Astrocyte (in vitro differentiated cells and primary cell): ENCODE data around the gene OR8D2. TPM values are rescaled to one million over a fixed set of nuclear protein-coding genes. Genes with fewer than 3 reads are reported as not detected.
A peak's percentile ranks its signal among the peaks of the same experiment; 100 is the strongest.

ENCODE experiments used
- DNase-seq: peaks from one replicate; pipeline ENCODE4 v3.0.0-alpha.2; 2010; ENCODE audit warnings: low read depth
- FAIRE-seq: peaks from 2 replicates; lab custom pipeline; 2011; peaks lifted over from hg19 to GRCh38; lab: Jason Lieb, UNC
- H2AFZ ChIP-seq: 2 replicates; pipeline ENCODE4 v1.6.0; 2012; ENCODE audit warnings: low read depth, low read length, inconsistent platforms
- H3K27ac ChIP-seq: 2 replicates; pipeline ENCODE4 v1.5.1; 2011; ENCODE audit warnings: low read depth, low read length, inconsistent platforms
- H3K27me3 ChIP-seq: 2 replicates; pipeline ENCODE4 v1.6.0; 2011; ENCODE audit warnings: low read length, inconsistent platforms; ENCODE audit not compliant: insufficient read depth
- H3K36me3 ChIP-seq: 2 replicates; pipeline ENCODE4 v1.5.1; 2011; ENCODE audit warnings: low read length, inconsistent platforms; ENCODE audit not compliant: insufficient read depth
- H3K4me1 ChIP-seq: 2 replicates; pipeline ENCODE4 v1.5.1; 2011; ENCODE audit warnings: low read length, inconsistent platforms; ENCODE audit not compliant: insufficient read depth
- H3K4me2 ChIP-seq: 2 replicates; pipeline ENCODE4 v1.6.0; 2012; ENCODE audit warnings: low read length, inconsistent platforms
- H3K4me3 ChIP-seq: 2 replicates; pipeline ENCODE4 v1.5.1; 2011; ENCODE audit warnings: low read depth, mild to moderate bottlenecking, low read length, inconsistent platforms; ENCODE audit not compliant: insufficient read depth
- H3K79me2 ChIP-seq: 2 replicates; pipeline ENCODE4 v1.6.0; 2012; ENCODE audit warnings: mild to moderate bottlenecking, low read length, inconsistent platforms; ENCODE audit not compliant: insufficient read depth
- H3K9ac ChIP-seq: 2 replicates; pipeline ENCODE4 v1.6.0; 2012; ENCODE audit warnings: mild to moderate bottlenecking, low read length, inconsistent platforms
- H3K9me3 ChIP-seq: 2 replicates; pipeline ENCODE4 v1.5.1; 2012; ENCODE audit warnings: low read depth, mild to moderate bottlenecking, low read length, inconsistent platforms; ENCODE audit not compliant: insufficient read depth
- H4K20me1 ChIP-seq: 2 replicates; pipeline ENCODE4 v1.6.0; 2012; ENCODE audit warnings: low read length, inconsistent platforms; ENCODE audit not compliant: insufficient read depth
- H3K27ac Mint-ChIP-seq: one replicate; pipeline ENCODE4 v1.8.0; 2021; ENCODE audit warnings: mild to moderate bottlenecking, mixed read lengths; ENCODE audit not compliant: unreplicated experiment
- H3K27me3 Mint-ChIP-seq: one replicate; pipeline ENCODE4 v1.8.0; 2021; ENCODE audit warnings: low read depth, mixed read lengths; ENCODE audit not compliant: unreplicated experiment
- H3K36me3 Mint-ChIP-seq: one replicate; pipeline ENCODE4 v1.8.0; 2021; ENCODE audit warnings: low read depth, mixed read lengths; ENCODE audit not compliant: unreplicated experiment
- H3K4me1 Mint-ChIP-seq: one replicate; pipeline ENCODE4 v1.8.0; 2021; ENCODE audit warnings: low read depth, mixed read lengths; ENCODE audit not compliant: unreplicated experiment
- H3K4me3 Mint-ChIP-seq: one replicate; pipeline ENCODE4 v1.8.0; 2021; ENCODE audit warnings: mild to moderate bottlenecking, moderate library complexity, mixed read lengths; ENCODE audit not compliant: unreplicated experiment
- H3K9me3 Mint-ChIP-seq: one replicate; pipeline ENCODE4 v1.8.0; 2021; ENCODE audit warnings: mild to moderate bottlenecking, mixed read lengths; ENCODE audit not compliant: unreplicated experiment
- EZH2 ChIP-seq: IDR thresholded peaks from 2 replicates; pipeline ENCODE4 v1.6.1; 2012; ENCODE audit warnings: mild to moderate bottlenecking, low read length, inconsistent platforms; ENCODE audit not compliant: insufficient read depth
- total RNA-seq: library from RNA; stranded (reverse); gene quantifications from 2 replicates; pipeline ENCODE4 v1.2.1, GENCODE V29; 2021
- TF ChIP-seq, protein P1 (sequence below): IDR thresholded peaks from 2 replicates; pipeline ENCODE4 v1.5.1; 2011; ENCODE audit warnings: low read depth, mild to moderate bottlenecking, inconsistent platforms, low read length, moderate library complexity; ENCODE audit not compliant: insufficient read depth

OR8D2 gene
- total RNA-seq, 1 donor from 2014 or later = not detected

DNA sequence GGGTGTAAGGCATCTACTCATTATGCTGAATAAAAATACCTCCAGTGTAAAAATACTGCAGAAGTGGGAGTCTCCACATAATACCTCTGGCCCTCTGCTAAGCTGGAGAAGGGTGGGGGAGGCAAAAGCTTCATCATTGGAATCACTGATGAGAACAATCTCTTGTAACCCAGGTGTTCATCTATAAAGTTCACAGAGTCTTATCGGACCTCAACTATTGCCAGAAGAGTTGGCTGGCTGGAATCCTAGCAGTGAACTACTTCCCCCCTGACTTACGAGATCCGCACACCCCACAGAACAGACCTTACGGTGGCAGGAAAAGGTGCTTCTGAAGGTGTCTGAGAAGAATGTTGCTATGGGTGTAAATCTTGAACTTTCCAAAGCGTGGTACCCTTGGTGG lies 8.7 kb downstream of the OR8D2 start:
- H3K4me1 ChIP-seq = peaks cover 5% of the 10 kb centered on the region
- Mint-ChIP-seq H3K27ac (no peak overlapping the region), H3K4me3 (no peak overlapping the region), H3K9me3 (no peaks in the 10 kb centered on the region), H3K4me1 (no peaks in the 10 kb centered on the region), H3K36me3 (no peaks in the 10 kb centered on the region), H3K27me3 (no peaks in the 10 kb centered on the region)
- DNase-seq (no peak), FAIRE-seq (no peak)
- no peak overlapping the region for H3K27ac ChIP-seq
- H3K4me3 ChIP-seq = no peak overlapping the region
- no peak overlapping the region for H2AFZ ChIP-seq
- no peaks in the 10 kb centered on the region for H3K79me2 ChIP-seq
- H3K9ac ChIP-seq = no peak overlapping the region
- H3K27me3 ChIP-seq = no peaks in the 10 kb centered on the region
- H4K20me1 ChIP-seq = no peaks in the 10 kb centered on the region
- no peaks in the 10 kb centered on the region for H3K36me3 ChIP-seq
- H3K4me2 ChIP-seq = peak overlapping the region; percentile 32
- TF ChIP-seq EZH2 = no peak
- TF ChIP-seq, protein P1, sequence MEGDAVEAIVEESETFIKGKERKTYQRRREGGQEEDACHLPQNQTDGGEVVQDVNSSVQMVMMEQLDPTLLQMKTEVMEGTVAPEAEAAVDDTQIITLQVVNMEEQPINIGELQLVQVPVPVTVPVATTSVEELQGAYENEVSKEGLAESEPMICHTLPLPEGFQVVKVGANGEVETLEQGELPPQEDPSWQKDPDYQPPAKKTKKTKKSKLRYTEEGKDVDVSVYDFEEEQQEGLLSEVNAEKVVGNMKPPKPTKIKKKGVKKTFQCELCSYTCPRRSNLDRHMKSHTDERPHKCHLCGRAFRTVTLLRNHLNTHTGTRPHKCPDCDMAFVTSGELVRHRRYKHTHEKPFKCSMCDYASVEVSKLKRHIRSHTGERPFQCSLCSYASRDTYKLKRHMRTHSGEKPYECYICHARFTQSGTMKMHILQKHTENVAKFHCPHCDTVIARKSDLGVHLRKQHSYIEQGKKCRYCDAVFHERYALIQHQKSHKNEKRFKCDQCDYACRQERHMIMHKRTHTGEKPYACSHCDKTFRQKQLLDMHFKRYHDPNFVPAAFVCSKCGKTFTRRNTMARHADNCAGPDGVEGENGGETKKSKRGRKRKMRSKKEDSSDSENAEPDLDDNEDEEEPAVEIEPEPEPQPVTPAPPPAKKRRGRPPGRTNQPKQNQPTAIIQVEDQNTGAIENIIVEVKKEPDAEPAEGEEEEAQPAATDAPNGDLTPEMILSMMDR = no peak
- no peaks in the 10 kb centered on the region for H3K9me3 ChIP-seq

DNA sequence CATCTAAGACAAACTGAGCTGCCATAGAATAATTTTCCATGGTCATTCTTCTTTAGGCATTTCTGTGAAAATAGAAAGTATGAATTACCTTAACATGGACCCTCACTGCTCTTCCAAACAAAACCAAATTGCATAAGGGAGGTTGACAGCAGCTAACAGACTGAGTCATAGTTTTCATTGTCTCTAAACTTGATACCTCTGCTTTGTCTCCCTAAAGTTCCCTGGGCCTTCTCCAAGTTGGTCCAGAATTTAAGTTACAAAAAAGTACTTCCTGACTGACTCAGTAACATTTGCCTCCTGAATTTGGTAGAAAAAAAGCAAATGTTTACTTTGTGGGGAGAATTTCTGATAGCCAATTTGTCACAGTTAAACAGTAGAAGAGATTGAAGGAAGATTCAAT lies 9.3 kb downstream of the OR8D2 start:
- Histone ChIP-seq H3K27me3 (no peaks in the 10 kb centered on the region), H4K20me1 (no peaks in the 10 kb centered on the region), H3K79me2 (no peaks in the 10 kb centered on the region), H3K27ac (no peak overlapping the region), H3K36me3 (no peaks in the 10 kb centered on the region), H3K9me3 (no peaks in the 10 kb centered on the region), H3K4me3 (no peak overlapping the region), H3K4me2 (peak overlapping the region; percentile 32), H3K9ac (no peak overlapping the region), H2AFZ (no peak overlapping the region), H3K4me1 (peaks cover 5% of the 10 kb centered on the region)
- Mint-ChIP-seq H3K27me3 (no peaks in the 10 kb centered on the region), H3K4me3 (no peak overlapping the region), H3K9me3 (no peaks in the 10 kb centered on the region), H3K4me1 (no peaks in the 10 kb centered on the region), H3K27ac (no peak overlapping the region), H3K36me3 (no peaks in the 10 kb centered on the region)
- TF ChIP-seq, protein P1 = no peak
- no peak for TF ChIP-seq EZH2
- no peak for FAIRE-seq
- DNase-seq = peak; percentile 51

DNA sequence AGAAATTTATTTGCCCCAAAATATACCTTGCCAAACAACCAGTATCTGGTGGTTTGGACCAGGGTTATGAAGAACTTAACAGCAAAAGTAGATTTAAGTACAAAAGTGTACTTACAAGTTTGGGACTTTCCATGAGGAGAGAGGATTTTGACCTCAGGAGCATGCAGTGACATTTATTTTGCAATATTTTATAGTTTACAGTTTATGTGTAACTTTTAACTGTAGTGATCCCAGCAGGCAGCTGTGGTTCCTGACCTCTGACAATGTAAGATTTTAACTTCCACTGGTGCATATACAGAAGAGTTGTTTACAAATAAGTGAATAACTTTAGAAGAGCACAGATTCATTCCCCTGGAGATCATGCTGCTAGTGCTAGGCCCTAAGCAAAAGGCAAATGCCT lies 12.9 kb downstream of the OR8D2 start:
- Histone ChIP-seq H3K4me2 (no peak overlapping the region), H3K27me3 (no peaks in the 10 kb centered on the region), H3K36me3 (no peaks in the 10 kb centered on the region), H3K4me1 (peaks cover 5% of the 10 kb centered on the region), H3K9me3 (no peaks in the 10 kb centered on the region), H3K79me2 (no peaks in the 10 kb centered on the region), H3K9ac (no peak overlapping the region), H3K27ac (no peak overlapping the region), H2AFZ (no peak overlapping the region), H4K20me1 (no peaks in the 10 kb centered on the region), H3K4me3 (no peak overlapping the region)
- H3K9me3 Mint-ChIP-seq = no peaks in the 10 kb centered on the region
- H3K4me1 Mint-ChIP-seq = no peaks in the 10 kb centered on the region
- H3K27ac Mint-ChIP-seq = no peak overlapping the region
- no peaks in the 10 kb centered on the region for H3K27me3 Mint-ChIP-seq
- TF ChIP-seq, protein P1 = no peak
- no peak for TF ChIP-seq EZH2
- no peak for DNase-seq
- no peaks in the 10 kb centered on the region for H3K36me3 Mint-ChIP-seq
- H3K4me3 Mint-ChIP-seq = no peak overlapping the region
- no peak for FAIRE-seq
